ENCODE measurements around the gene KPNA3.
"Not testable (repeated sequence)": the region's sequence is repeated elsewhere in the genome, so short reads cannot be mapped to it uniquely, and the experiment has no call there.

KPNA3 gene

DNA sequence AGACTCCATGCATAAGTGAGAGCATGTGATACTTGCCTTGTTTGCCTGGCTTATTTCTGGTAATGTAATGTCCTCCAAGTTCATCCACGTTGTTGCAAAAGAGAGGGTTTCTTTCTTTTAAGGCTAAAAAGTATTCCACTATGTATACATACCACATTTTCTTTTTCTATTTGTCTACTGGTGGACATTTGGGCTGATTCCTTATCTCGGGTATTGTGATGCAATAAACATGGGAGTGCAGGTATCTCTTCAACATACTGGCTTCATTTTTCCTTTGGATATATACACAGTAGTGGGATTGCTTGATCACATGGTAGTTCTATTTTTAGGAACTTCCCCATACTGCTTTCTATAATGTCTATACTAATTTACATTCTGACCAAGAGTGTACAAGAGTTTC is 51.6 kb downstream of the KPNA3 start:
- no peak for DNase-seq

GRCh38 chr13:49739498-49740187 is 52.8 kb downstream of the KPNA3 start:
- no peak for DNase-seq

DNA sequence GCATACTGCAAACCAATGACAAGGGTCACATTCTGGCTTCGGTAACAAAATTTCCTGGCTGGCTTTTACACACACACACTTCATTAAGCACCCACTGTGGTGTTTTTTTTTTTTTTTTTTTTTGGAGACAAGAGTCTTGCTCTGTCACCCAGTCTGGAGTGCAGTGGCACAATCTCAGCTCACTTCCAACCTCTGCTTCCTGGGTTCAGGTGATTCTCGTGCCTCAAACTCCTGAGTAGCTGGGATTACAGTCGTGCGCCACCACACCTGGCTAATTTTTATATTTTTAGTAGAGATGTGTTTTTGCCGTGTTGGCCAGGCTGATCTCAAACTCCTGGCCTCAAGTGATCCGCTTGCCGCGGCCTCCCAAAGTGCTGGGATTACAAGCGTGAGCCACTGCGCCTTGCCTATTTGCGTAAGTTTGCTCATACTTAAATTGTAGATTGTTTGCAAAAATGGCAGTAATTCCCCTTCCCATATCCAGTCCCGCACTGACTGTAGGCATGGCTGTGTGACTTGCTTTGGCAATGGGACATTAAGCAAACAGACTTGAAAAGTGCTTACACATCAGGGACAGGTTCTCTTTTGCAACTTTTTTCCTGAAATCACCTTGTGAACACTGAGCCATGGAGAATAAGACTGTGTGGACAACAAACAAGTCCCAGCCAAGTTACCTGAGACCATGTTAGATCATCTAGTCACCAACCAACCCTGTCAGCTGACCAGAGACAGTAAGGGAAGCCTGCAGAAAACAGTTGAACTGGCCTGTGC is 59.1 kb downstream of the KPNA3 start:
- DNase-seq = no peak

DNA sequence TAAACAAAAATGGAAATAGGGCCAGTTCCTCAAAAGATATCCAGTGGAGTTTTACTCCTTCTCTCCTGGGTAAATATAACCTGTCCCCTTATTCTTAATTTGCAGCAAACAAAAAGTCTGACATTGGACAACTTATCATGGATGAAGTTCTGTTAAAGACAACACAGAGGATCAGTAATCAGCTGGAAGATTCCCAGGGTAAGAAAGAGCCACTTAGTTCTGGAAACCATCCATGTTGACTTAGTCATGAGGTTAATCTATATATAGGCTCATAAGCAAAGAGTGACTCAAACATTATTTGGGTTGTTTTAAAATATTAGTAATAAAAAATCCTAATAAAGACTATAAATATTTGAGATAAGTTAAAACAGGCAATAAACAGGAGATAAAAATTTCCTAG is 60.7 kb downstream of the KPNA3 start:
- DNase-seq = no peak

DNA sequence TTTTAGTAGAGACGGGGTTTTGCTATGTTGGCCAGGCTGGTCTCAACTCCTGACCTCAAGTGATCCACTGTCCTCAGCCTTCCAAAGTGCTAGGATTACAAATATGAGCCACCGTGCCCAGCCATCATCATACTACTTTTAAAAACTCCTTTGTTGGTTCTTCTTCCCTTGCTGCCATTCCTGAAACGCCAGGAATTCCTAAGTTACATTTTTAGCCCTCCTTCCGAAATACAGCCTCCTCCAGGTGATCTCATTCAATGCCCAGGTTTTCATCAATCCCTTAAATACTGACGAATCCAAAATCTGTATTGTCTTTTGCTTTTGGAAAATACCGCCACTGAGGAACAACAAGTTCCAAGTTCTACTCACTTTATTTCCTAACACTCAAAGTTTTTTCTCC is 75.9 kb downstream of the KPNA3 start:
- DNase-seq = no peak

DNA sequence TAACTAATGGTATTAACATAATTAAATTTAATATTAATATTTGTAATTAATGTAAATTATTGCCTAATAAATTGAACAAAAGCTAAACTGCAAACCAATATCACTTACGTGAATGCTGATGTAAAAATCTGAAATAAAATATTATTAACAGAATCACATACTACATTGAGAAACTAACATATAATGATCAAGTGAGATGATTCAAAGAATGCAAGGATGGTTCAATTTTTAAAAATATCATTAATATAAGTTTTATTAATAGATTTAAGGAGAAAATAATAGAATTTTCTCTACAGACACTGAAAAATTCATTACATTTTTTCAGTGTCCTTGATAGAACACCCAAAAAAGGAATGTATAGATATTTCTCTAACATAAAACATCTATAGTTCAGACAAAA is 77.7 kb downstream of the KPNA3 start:
- no peak for DNase-seq

GRCh38 chr13:49711218-49711863 is 81.1 kb downstream of the KPNA3 start:
- DNase-seq = no peak

- not testable (repeated sequence) for DNase-seq
Observed at GRCh38 chr13:49704264-49704663, 88.2 kb downstream of the KPNA3 start.

GRCh38 chr13:49701491-49701890 is 91.0 kb downstream of the KPNA3 start:
- DNase-seq = no peak

DNA sequence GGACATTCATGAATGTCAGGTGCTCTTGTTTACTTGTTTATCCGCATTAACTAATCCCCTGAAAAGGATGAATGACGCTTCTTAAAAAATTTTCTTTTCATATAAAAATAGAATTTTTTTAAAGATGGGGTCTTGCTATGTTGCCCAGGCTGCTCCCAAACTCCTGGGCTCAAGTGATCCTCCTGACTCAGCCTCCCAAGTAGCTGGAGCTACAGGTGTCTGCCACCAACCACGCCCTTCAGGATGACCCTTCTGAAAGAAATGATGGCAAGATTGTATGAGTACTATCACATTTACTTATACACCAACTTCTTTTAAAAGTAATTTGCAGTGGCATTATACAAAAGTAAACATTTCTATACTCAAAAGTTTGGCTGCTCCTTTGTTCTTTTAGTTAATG is 95.0 kb downstream of the KPNA3 start:
- no peak for DNase-seq

DNA sequence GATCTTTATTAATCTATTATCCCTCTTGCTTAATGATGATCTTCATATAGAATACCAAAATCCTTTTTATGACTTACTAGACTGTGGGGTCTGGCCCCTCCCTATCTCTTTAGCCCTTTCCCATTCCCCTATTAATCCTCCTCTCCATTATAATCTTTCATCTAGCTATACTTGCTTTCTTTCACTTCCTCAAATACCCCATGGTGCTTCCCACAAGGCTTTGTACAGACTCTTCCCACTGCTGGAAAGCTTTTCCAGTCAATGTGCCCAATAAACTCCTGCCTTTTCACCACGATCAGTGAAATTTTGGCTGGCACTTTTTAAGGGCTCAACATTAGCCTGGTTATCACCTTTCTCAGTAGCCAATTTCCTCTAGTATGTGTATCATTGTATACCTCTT is 98.0 kb downstream of the KPNA3 start:
- no peak for DNase-seq

DNA sequence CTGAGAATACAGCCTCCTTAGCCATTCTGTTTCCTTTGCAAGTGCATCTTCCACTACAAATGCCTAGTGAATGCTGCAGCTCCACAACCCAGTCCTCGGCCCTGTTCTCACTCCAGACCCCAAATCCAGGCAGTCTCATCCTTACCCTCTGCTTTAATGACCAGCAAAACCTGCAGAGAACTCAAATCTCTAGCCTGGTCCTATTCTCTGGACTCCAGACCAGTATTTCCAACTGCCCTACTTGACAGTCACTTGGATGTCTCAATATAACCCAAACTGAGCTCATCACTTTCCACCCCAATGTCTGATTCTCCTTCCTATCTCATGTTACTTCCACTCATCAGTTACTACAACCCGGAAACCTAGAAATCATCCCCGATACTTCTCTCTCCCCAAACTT is 98.6 kb downstream of the KPNA3 start:
- DNase-seq = no peak

GRCh38 chr13:49693191-49693733 is 99.2 kb downstream of the KPNA3 start:
- DNase-seq = no peak

GRCh38 chr13:49690995-49691784 is 101.3 kb downstream of the KPNA3 start, which contains the start of gene EBPL:
Gene EBPL (minus strand): TSS chr13:49691486. CDS start chr13:49691424, 62 bp downstream.
- peak; percentile 88 for DNase-seq

GRCh38 chr13:49690133-49690994 is 102.1 kb downstream of the KPNA3 start:
- DNase-seq = peak; percentile 3

- DNase-seq = no peak
Observed at GRCh38 chr13:49683489-49683888, 109.0 kb downstream of the KPNA3 start.

- DNase-seq = no peak
Observed at GRCh38 chr13:49681842-49682435, 110.5 kb downstream of the KPNA3 start.

- DNase-seq = no peak
Observed at GRCh38 chr13:49679246-49679645, 113.2 kb downstream of the KPNA3 start.

DNA sequence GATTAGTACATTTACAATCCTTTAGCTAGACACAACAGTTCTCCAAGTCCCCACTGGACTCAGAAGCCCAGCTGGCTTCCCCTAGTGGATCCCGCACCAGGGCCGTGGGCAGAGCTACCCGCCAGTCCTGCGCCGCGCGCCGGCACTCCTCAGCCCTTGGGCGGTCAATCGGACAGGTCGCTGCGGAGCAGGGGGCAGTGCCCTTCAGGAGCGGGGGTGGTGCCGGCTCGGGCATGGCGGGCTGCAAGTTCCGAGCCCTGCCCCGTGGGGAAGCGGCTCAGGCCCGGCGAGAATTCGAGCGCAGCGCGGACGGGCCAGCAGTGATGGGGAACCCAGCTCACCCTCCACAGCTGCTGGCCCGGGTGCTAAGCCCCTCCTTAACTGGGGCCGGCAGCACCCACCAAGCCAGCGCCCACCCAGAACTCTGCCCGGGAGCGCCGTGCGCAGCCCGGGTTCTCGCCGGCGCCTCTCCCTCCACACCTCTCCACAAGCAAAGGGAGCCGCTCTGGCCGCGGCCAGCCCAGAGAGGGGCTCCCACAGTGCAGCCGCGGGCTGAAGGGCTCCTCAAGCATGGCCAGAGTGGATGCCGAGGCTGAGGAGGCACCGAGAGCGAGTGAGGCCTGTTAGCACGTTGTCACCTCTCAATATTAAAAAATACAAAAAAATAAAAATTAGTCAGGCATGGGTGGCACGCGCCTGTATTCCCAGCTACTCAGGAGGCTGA is 114.1 kb downstream of the KPNA3 start:
- no peak for DNase-seq

DNA sequence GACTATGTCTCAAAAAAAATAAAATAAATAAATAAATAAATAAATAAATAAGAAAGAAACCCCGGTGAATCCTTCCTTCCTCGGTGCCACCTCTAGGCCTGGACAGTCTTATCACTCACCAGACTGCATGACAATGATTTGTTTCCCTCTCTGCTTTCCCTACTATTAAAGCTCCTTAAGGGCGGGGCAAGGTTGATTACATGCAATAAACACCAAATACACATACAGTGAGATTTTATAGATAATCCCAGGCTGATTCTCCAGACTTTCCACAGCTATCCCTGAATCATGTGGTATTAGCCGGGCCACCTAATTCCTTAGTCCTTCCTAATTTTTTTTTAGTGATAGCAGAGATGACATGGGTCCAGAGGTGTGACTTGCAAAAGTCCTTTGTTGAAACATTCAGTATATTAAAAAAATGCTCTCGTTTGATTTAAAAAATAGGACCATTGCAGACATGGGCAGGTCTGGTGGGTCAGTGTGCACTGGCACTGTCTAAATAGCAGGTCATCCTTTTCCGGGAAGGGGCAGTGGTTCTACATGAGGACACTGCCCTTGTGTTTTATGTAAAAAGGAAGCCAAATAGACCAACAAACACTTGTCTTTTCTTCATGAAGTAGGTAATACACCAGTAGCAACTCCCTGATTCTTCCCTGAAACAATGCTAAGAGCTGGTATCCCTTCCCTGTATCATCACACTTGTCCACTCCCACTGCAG is 115.7 kb downstream of the KPNA3 start:
- DNase-seq = no peak
